Gastrocnemius medialis (tissue), 4 donors: Measurements from ENCODE around the gene ACYP2.
"Not testable (repeated sequence)": the region's sequence is repeated elsewhere in the genome, so short reads cannot be mapped to it uniquely, and the experiment has no call there.

ENCODE experiments used
- CTCF ChIP-seq, 5 experiments: fragments of 450-650 bp in 3 of 5; fragments of 200-600 bp in 2 of 5; sonication (generic) in 2 of 5; IDR thresholded peaks in 4 of 5; conservative IDR thresholded peaks in 1 of 5; 1 replicate in 4 of 5; 2 replicates in 1 of 5; pipeline ENCODE4 v1.5.1; 2016 to 2019; ENCODE audit warnings: antibody characterized with exemption in 5 of 5, mild to moderate bottlenecking in 3 of 5, moderate library complexity in 3 of 5
- POLR2A ChIP-seq, 2 donors: fragments of 450-650 bp; IDR thresholded peaks; one replicate each; pipeline ENCODE4 v1.6.1; 2017; ENCODE audit warnings: antibody characterized with exemption in 2 of 2, mild to moderate bottlenecking in 2 of 2, moderate library complexity in 2 of 2

GRCh38 chr2:54294665-54295064 lies 179.2 kb downstream of the ACYP2 start:
- not testable (repeated sequence) for TF ChIP-seq CTCF (IDR thresholded peaks at IDR 0.05 in 4 of 5, conservative IDR thresholded peaks at IDR 0.05 in 1 of 5); POLR2A (IDR thresholded peaks at IDR 0.05)
